Suprapubic skin (tissue), 4 donors: ENCODE data around the gene C11orf86.

ENCODE experiments used
- CTCF ChIP-seq, 2 donors: fragments of 200-600 bp in 1 of 2; fragments of 450-650 bp in 1 of 2; sonication (generic) in 1 of 2; IDR thresholded peaks; one replicate each; pipeline ENCODE4 v1.5.1; 2016 to 2019; ENCODE audit warnings: antibody characterized with exemption in 2 of 2, mild to moderate bottlenecking in 1 of 2, moderate library complexity in 1 of 2
- POLR2A ChIP-seq, 2 donors: fragments of 450-650 bp; IDR thresholded peaks; one replicate each; pipeline ENCODE4 v1.6.1; 2017; ENCODE audit warnings: antibody characterized with exemption in 2 of 2, mild to moderate bottlenecking in 2 of 2, moderate library complexity in 2 of 2
- POLR2AphosphoS5 ChIP-seq, 3 donors: sonication (generic); formaldehyde crosslinking; IDR thresholded peaks; one replicate each; pipeline ENCODE4 v1.6.1; 2017; ENCODE audit warnings: antibody characterized with exemption in 3 of 3

GRCh38 chr11:66969584-66970225, 5.4 kb upstream of the C11orf86 start:
- TF ChIP-seq CTCF (IDR thresholded peaks at IDR 0.05) (no peak), POLR2A (IDR thresholded peaks at IDR 0.05) (no peak), POLR2AphosphoS5 (IDR thresholded peaks at IDR 0.05) (no peak)
